Middle frontal gyrus (tissue), 1 donor: ENCODE results near the gene ASB8.
"Not testable (repeated sequence)": the region's sequence is repeated elsewhere in the genome, so short reads cannot be mapped to it uniquely, and the experiment has no call there.

Experiments used
- DNase-seq: peaks from one replicate; pipeline ENCODE4 v3.0.0-alpha.2; 2015; ENCODE audit warnings: low spot score; ENCODE audit errors: extremely low spot score

Gene ASB8

GRCh38 chr12:48183091-48183875 lies 26.0 kb upstream of the ASB8 start, which contains the start of gene CCDC184:
CCDC184 (plus strand) TSS chr12:48183644; CDS start chr12:48184123, 479 bp downstream.
- peak; percentile 84 for DNase-seq

- no peak for DNase-seq
Observed at GRCh38 chr12:48182631-48183030, 25.3 kb upstream of the ASB8 start.

GRCh38 chr12:48180857-48181495 lies 23.7 kb upstream of the ASB8 start:
- DNase-seq, result no peak

GRCh38 chr12:48180424-48180823 lies 23.1 kb upstream of the ASB8 start:
- no peak for DNase-seq

GRCh38 chr12:48179466-48179865 lies 22.2 kb upstream of the ASB8 start:
- DNase-seq, result no peak

GRCh38 chr12:48177982-48178381 lies 20.7 kb upstream of the ASB8 start:
- DNase-seq, result no peak

- no peak for DNase-seq
Observed at GRCh38 chr12:48176417-48176751, 19.1 kb upstream of the ASB8 start.

GRCh38 chr12:48175613-48176416 lies 18.5 kb upstream of the ASB8 start:
- DNase-seq, result no peak

GRCh38 chr12:48169011-48169410 lies 11.7 kb upstream of the ASB8 start:
- no peak for DNase-seq

GRCh38 chr12:48165089-48165981 lies 8.0 kb upstream of the ASB8 start:
- no peak for DNase-seq

- DNase-seq, result no peak
Observed at GRCh38 chr12:48164451-48164850, 7.1 kb upstream of the ASB8 start.

- DNase-seq, result no peak
Observed at GRCh38 chr12:48163150-48163747, 5.9 kb upstream of the ASB8 start.

- DNase-seq, result no peak
Observed at GRCh38 chr12:48160807-48161206, 3.5 kb upstream of the ASB8 start.

GRCh38 chr12:48160046-48160445 lies 2.7 kb upstream of the ASB8 start:
- no peak for DNase-seq

GRCh38 chr12:48157889-48158370 lies 615 bp upstream of the ASB8 start:
- no peak for DNase-seq

GRCh38 chr12:48156652-48157017 lies 680 bp downstream of the ASB8 start:
- no peak for DNase-seq

- not testable (repeated sequence) for DNase-seq
Observed at GRCh38 chr12:48155786-48156185, 1.5 kb downstream of the ASB8 start.

- no peak for DNase-seq
Observed at GRCh38 chr12:48151103-48151771, 6.1 kb downstream of the ASB8 start.

GRCh38 chr12:48145981-48146380 lies 11.3 kb downstream of the ASB8 start:
- no peak for DNase-seq

- DNase-seq, result no peak
Observed at GRCh38 chr12:48143898-48144297, 13.4 kb downstream of the ASB8 start.
